HEK293 (cell line): Measurements from ENCODE around the gene RBMS1.

Experiments used
- CTCF ChIA-PET: fragments of 350-600 bp; formaldehyde crosslinking; extraction: SDS; loops from one replicate; lab custom pipeline; 2021; ENCODE audit warnings: antibody characterized with exemption; lab: Yijun Ruan, JAX
- POLR2A ChIA-PET: fragments of 300-600 bp; formaldehyde crosslinking; extraction: SDS; loops from one replicate; lab custom pipeline; 2020; ENCODE audit warnings: antibody characterized with exemption, inconsistent platforms; lab: Yijun Ruan, JAX
- H3K27ac ChIP-seq: fragments of 200-500 bp; sonication (Bioruptor generic); 2 replicates; pipeline ENCODE4 v1.5.1; 2014; ENCODE audit warnings: low read depth, low read length, control low read depth, inconsistent platforms; ENCODE audit errors: extremely low read depth
- H3K36me3 ChIP-seq, 2 experiments: fragments of 200-500 bp in 1 of 2; sonication (Bioruptor generic) in 1 of 2; 1 replicate in 1 of 2; 2 replicates in 1 of 2; pipeline ENCODE4 v1.5.1; 2014 to 2017; ENCODE audit warnings: inconsistent platforms in 2 of 2, low read length in 2 of 2; ENCODE audit not compliant: control insufficient read depth in 2 of 2, insufficient read depth in 1 of 2
- H3K4me1 ChIP-seq: fragments of 200-500 bp; sonication (Bioruptor generic); 2 replicates; pipeline ENCODE4 v1.5.1; 2014; ENCODE audit warnings: mild to moderate bottlenecking, low read length, inconsistent platforms; ENCODE audit not compliant: control insufficient read depth, insufficient read depth
- H3K4me3 ChIP-seq: 2 replicates; pipeline ENCODE4 v1.5.1; 2011; ENCODE audit warnings: low read depth, mild to moderate bottlenecking, control low read depth, low read length, moderate library complexity
- H3K9me3 ChIP-seq: fragments of 200-500 bp; sonication (Bioruptor generic); 2 replicates; pipeline ENCODE4 v1.5.1; 2014; ENCODE audit warnings: low read depth, low read length, inconsistent platforms; ENCODE audit not compliant: control insufficient read depth, insufficient read depth
- PRDM1 ChIP-seq: fragments of 450-650 bp; formaldehyde crosslinking; IDR thresholded peaks from 2 replicates; pipeline ENCODE4; 2016; ENCODE audit warnings: missing biosample characterization, missing genetic modification characterization
- RBAK ChIP-seq: fragments of 450-650 bp; formaldehyde crosslinking; IDR thresholded peaks from 2 replicates; pipeline ENCODE4 v1.5.1; 2016; ENCODE audit warnings: missing biosample characterization, missing genetic modification characterization
- SALL2 ChIP-seq: fragments of 450-650 bp; formaldehyde crosslinking; IDR thresholded peaks from 2 replicates; pipeline ENCODE4 v1.5.0; 2017; ENCODE audit warnings: missing biosample characterization, mild to moderate bottlenecking, missing genetic modification characterization, borderline replicate concordance
- SCRT2 ChIP-seq: fragments of 450-650 bp; formaldehyde crosslinking; IDR thresholded peaks from 2 replicates; pipeline ENCODE4 v1.5.1; 2016; ENCODE audit warnings: missing biosample characterization, missing genetic modification characterization
- TCF7L2 ChIP-seq: IDR thresholded peaks from 2 replicates; pipeline ENCODE4 v1.6.1; 2011; ENCODE audit warnings: low read depth, mild to moderate bottlenecking, inconsistent platforms, low read length, moderate library complexity, borderline replicate concordance
- TSHZ1 ChIP-seq: fragments of 450-650 bp; formaldehyde crosslinking; IDR thresholded peaks from 2 replicates; pipeline ENCODE4 v1.5.1; 2016; ENCODE audit warnings: missing biosample characterization, missing genetic modification characterization, borderline replicate concordance
- ZBTB10 ChIP-seq: fragments of 450-650 bp; formaldehyde crosslinking; IDR thresholded peaks from 2 replicates; pipeline ENCODE4 v1.5.1; 2016; ENCODE audit warnings: missing biosample characterization, missing genetic modification characterization
- ZFP41 ChIP-seq: fragments of 450-650 bp; formaldehyde crosslinking; IDR thresholded peaks from 2 replicates; pipeline ENCODE4 v1.5.1; 2016; ENCODE audit warnings: missing biosample characterization, missing genetic modification characterization, borderline replicate concordance
- ZNF18 ChIP-seq: fragments of 450-650 bp; formaldehyde crosslinking; IDR thresholded peaks from 2 replicates; pipeline ENCODE4 v1.5.1; 2016; ENCODE audit warnings: missing biosample characterization, missing genetic modification characterization
- ZNF19 ChIP-seq: fragments of 450-650 bp; formaldehyde crosslinking; IDR thresholded peaks from 2 replicates; pipeline ENCODE4; 2016; ENCODE audit warnings: missing biosample characterization, missing genetic modification characterization, low read depth
- ZNF202 ChIP-seq: fragments of 450-650 bp; formaldehyde crosslinking; IDR thresholded peaks from 2 replicates; pipeline ENCODE4 v1.5.1; 2016; ENCODE audit warnings: missing biosample characterization, missing genetic modification characterization, borderline replicate concordance
- ZNF23 ChIP-seq: fragments of 450-650 bp; formaldehyde crosslinking; IDR thresholded peaks from 2 replicates; pipeline ENCODE4 v1.5.1; 2016; ENCODE audit warnings: missing biosample characterization, missing genetic modification characterization, borderline replicate concordance
- ZNF280C ChIP-seq: fragments of 450-650 bp; formaldehyde crosslinking; IDR thresholded peaks from 2 replicates; pipeline ENCODE4 v1.5.1; 2016; ENCODE audit warnings: missing biosample characterization, missing genetic modification characterization
- ZNF37A ChIP-seq: fragments of 450-650 bp; IDR thresholded peaks from 2 replicates; pipeline ENCODE4 v1.5.1; 2018; ENCODE audit warnings: missing biosample characterization, missing genetic modification characterization
- ZNF510 ChIP-seq: fragments of 450-650 bp; formaldehyde crosslinking; IDR thresholded peaks from 2 replicates; pipeline ENCODE4 v1.5.1; 2018; ENCODE audit warnings: mild to moderate bottlenecking, missing genetic modification characterization, missing biosample characterization; ENCODE audit not compliant: insufficient replicate concordance
- ZNF549 ChIP-seq: fragments of 450-650 bp; IDR thresholded peaks from 2 replicates; pipeline ENCODE4 v1.5.1; 2018; ENCODE audit warnings: missing biosample characterization, missing genetic modification characterization, mild to moderate bottlenecking, inconsistent platforms, moderate library complexity
- ZNF560 ChIP-seq: fragments of 450-650 bp; formaldehyde crosslinking; IDR thresholded peaks from 2 replicates; pipeline ENCODE4 v1.5.1; 2017; ENCODE audit warnings: missing biosample characterization, missing genetic modification characterization, borderline replicate concordance
- ZNF658 ChIP-seq: fragments of 450-650 bp; formaldehyde crosslinking; IDR thresholded peaks from 2 replicates; pipeline ENCODE4; 2016; ENCODE audit warnings: missing biosample characterization, missing genetic modification characterization
- ZNF664 ChIP-seq: fragments of 450-650 bp; formaldehyde crosslinking; IDR thresholded peaks from 2 replicates; pipeline ENCODE4 v1.5.1; 2016; ENCODE audit warnings: missing biosample characterization, missing genetic modification characterization
- ZNF777 ChIP-seq: fragments of 450-650 bp; formaldehyde crosslinking; IDR thresholded peaks from 2 replicates; pipeline ENCODE4 v1.5.1; 2017; ENCODE audit warnings: missing biosample characterization, missing genetic modification characterization, borderline replicate concordance
- ZNF792 ChIP-seq: fragments of 450-650 bp; formaldehyde crosslinking; IDR thresholded peaks from 2 replicates; pipeline ENCODE4 v1.5.1; 2016; ENCODE audit warnings: missing biosample characterization, missing genetic modification characterization

Gene RBMS1

GRCh38 chr2:160257743-160258491, 235.7 kb downstream of the RBMS1 start:
- no peaks in the 10 kb centered on the region for H3K4me1 ChIP-seq
- ChIA-PET CTCF (interaction anchor here (0.6 to 1.4 kb wide), 4 partner anchors 8 to 148 kb away, joined by 3 to 5 read pairs (median 4); no protein-coding TSS in a partner anchor), POLR2A (no interaction called here)
- no peak overlapping the region for H3K4me3 ChIP-seq
- H3K9me3 ChIP-seq: no peaks in the 10 kb centered on the region
- H3K36me3 ChIP-seq: no peaks in the 10 kb centered on the region
- H3K27ac ChIP-seq: no peak overlapping the region
- no peak for TF ChIP-seq ZFP41 (tag by site-specific recombination)
- TF ChIP-seq ZNF202 (tag by site-specific recombination): no peak
- TF ChIP-seq SCRT2 (tag by site-specific recombination): no peak
- no peak for TF ChIP-seq ZNF280C
- no peak for TF ChIP-seq ZNF664 (tag by site-specific recombination)
- TF ChIP-seq ZNF18 (tag by site-specific recombination): no peak

- POLR2A ChIA-PET: no interaction called here
- H3K36me3 ChIP-seq: no peaks in the 10 kb centered on the region
- CTCF ChIA-PET: interaction anchor here (0.6 to 1.4 kb wide), 5 partner anchors 9 to 148 kb away, joined by 3 to 8 read pairs (median 3); no protein-coding TSS in a partner anchor
- H3K4me1 ChIP-seq: no peaks in the 10 kb centered on the region
- no peak overlapping the region for H3K27ac ChIP-seq
- no peak for TF ChIP-seq ZNF19
- no peak for TF ChIP-seq ZNF792 (tag by site-specific recombination)
- no peak for TF ChIP-seq ZNF37A (tag by site-specific recombination)
- no peak for TF ChIP-seq ZNF23 (tag by site-specific recombination)
- TF ChIP-seq SALL2 (tag by site-specific recombination): no peak
- TF ChIP-seq PRDM1 (tag by site-specific recombination): no peak
- no peak for TF ChIP-seq TSHZ1 (tag by site-specific recombination)
- no peak for TF ChIP-seq TCF7L2
- no peak for TF ChIP-seq ZNF560
- TF ChIP-seq ZNF549: no peak
- TF ChIP-seq ZNF658: no peak
- TF ChIP-seq ZNF510 (tag by site-specific recombination): no peak
- no peak for TF ChIP-seq ZBTB10 (tag by site-specific recombination)
- no peak for TF ChIP-seq ZNF777
- no peak for TF ChIP-seq RBAK (tag by site-specific recombination)
- no peak overlapping the region for H3K4me3 ChIP-seq
- H3K9me3 ChIP-seq: no peaks in the 10 kb centered on the region
Measured at GRCh38 chr2:160257041-160257742, 236.4 kb downstream of the RBMS1 start.
